ENCODE measurements around the gene ZNF697. TPM values are rescaled to one million over a fixed set of nuclear protein-coding genes. Genes with fewer than 3 reads are reported as not detected.
"Not testable (repeated sequence)": the region's sequence is repeated elsewhere in the genome, so short reads cannot be mapped to it uniquely, and the experiment has no call there.

Gene ZNF697
- total RNA-seq, 2 experiments from 2014 or later, result 0.50 to 0.63 TPM

- H3K4me1 Mint-ChIP-seq, result no peaks in the 10 kb centered on the region
- H3K36me3 Mint-ChIP-seq (ENCODE audit: low read depth), result no peaks in the 10 kb centered on the region
- no peaks in the 10 kb centered on the region for H3K9me3 Mint-ChIP-seq (ENCODE audit: low read depth)
- peaks cover 4% of the 10 kb centered on the region for H3K27me3 Mint-ChIP-seq
- no peak overlapping the region for H3K4me3 Mint-ChIP-seq
- DNase-seq, result peak; percentile 79
- intact Hi-C loops (cut with DNase I, micrococcal nuclease), result loop anchor here in 1 of 2 experiments (10.0 kb wide), 1 partner anchor 57 kb away; no protein-coding TSS in a partner anchor
- ChIA-PET CTCF (interaction anchor here (0.6 to 4.3 kb wide), 10 partner anchors 9 to 239 kb away, joined by 3 to 35 read pairs (median 3); no protein-coding TSS in a partner anchor), POLR2A (no interaction called here)
- ATAC-seq, result peak; percentile 33
- no peak overlapping the region for H3K27ac Mint-ChIP-seq
These were observed 36.4 kb downstream of the ZNF697 start for GRCh38 chr1:119611701-119612113.

- H3K4me1 Mint-ChIP-seq; H3K36me3 Mint-ChIP-seq (ENCODE audit: low read depth); H3K9me3 Mint-ChIP-seq (ENCODE audit: low read depth); DNase-seq; POLR2A ChIA-PET; H3K4me3 Mint-ChIP-seq; H3K27ac Mint-ChIP-seq; ATAC-seq: not testable (repeated sequence)
- intact Hi-C loops (cut with DNase I, micrococcal nuclease), result loop anchor here in 1 of 2 experiments (5.0 kb wide), 1 partner anchor 37 kb away; no protein-coding TSS in a partner anchor
- CTCF ChIA-PET, result interaction anchor here (0.6 to 4.3 kb wide), 2 partner anchors 67 to 109 kb away, joined by 3 to 35 read pairs; no protein-coding TSS in a partner anchor
- peaks cover 12% of the 10 kb centered on the region for H3K27me3 Mint-ChIP-seq
These were observed 39.2 kb downstream of the ZNF697 start for GRCh38 chr1:119608816-119609215.

GRCh38 chr1:119607087-119607807 lies 40.8 kb downstream of the ZNF697 start:
- DNase-seq; H3K4me3 Mint-ChIP-seq; H3K27ac Mint-ChIP-seq; POLR2A ChIA-PET; CTCF ChIA-PET; H3K9me3 Mint-ChIP-seq (ENCODE audit: low read depth); H3K4me1 Mint-ChIP-seq; H3K36me3 Mint-ChIP-seq (ENCODE audit: low read depth): not testable (repeated sequence)
- peak; percentile 57 for ATAC-seq
- intact Hi-C loops (cut with DNase I, micrococcal nuclease), result loop anchor here in 1 of 2 experiments (5.0 kb wide), 1 partner anchor 35 kb away; no protein-coding TSS in a partner anchor
- peaks cover 12% of the 10 kb centered on the region for H3K27me3 Mint-ChIP-seq

- Mint-ChIP-seq H3K4me1 (no peaks in the 10 kb centered on the region), H3K27ac (no peak overlapping the region), H3K27me3 (peaks cover 12% of the 10 kb centered on the region), H3K4me3 (no peak overlapping the region), H3K9me3 (ENCODE audit: low read depth) (no peaks in the 10 kb centered on the region), H3K36me3 (ENCODE audit: low read depth) (no peaks in the 10 kb centered on the region)
- ChIA-PET POLR2A (no interaction called here), CTCF (no interaction called here)
- no peak for DNase-seq
- ATAC-seq, result no peak
- intact Hi-C loops (cut with DNase I, micrococcal nuclease), result loop anchor here in 1 of 2 experiments (5.0 kb wide), 1 partner anchor 34 kb away; no protein-coding TSS in a partner anchor
These were observed 41.7 kb downstream of the ZNF697 start for GRCh38 chr1:119606394-119606793.

GRCh38 chr1:119605686-119606085 lies 42.4 kb downstream of the ZNF697 start:
- no peaks in the 10 kb centered on the region for H3K36me3 Mint-ChIP-seq (ENCODE audit: low read depth)

GRCh38 chr1:119605080-119605479 lies 43.0 kb downstream of the ZNF697 start:
- H3K27ac Mint-ChIP-seq; H3K4me1 Mint-ChIP-seq; H3K9me3 Mint-ChIP-seq (ENCODE audit: low read depth); DNase-seq; POLR2A ChIA-PET; H3K4me3 Mint-ChIP-seq; H3K36me3 Mint-ChIP-seq (ENCODE audit: low read depth); ATAC-seq: not testable (repeated sequence)
- intact Hi-C loops (cut with DNase I, micrococcal nuclease), result loop anchor here in 1 of 2 experiments (5.0 kb wide), 1 partner anchor 33 kb away; no protein-coding TSS in a partner anchor
- CTCF ChIA-PET, result interaction anchor here (0.6 to 1.3 kb wide), 2 partner anchors 70 to 86 kb away, joined by 3 to 4 read pairs; no protein-coding TSS in a partner anchor
- peaks cover 10% of the 10 kb centered on the region for H3K27me3 Mint-ChIP-seq

More at GRCh38 chr1:119605686-119606085, 42.4 kb downstream of the ZNF697 start:
- ChIA-PET POLR2A (no interaction called here), CTCF (interaction anchor here (0.6 to 1.3 kb wide), 2 partner anchors 69 to 86 kb away, joined by 3 to 4 read pairs; no protein-coding TSS in a partner anchor)
- Mint-ChIP-seq H3K4me1 (no peaks in the 10 kb centered on the region), H3K9me3 (ENCODE audit: low read depth) (no peaks in the 10 kb centered on the region), H3K27ac (no peak overlapping the region), H3K4me3 (no peak overlapping the region), H3K27me3 (peaks cover 11% of the 10 kb centered on the region)
- intact Hi-C loops (cut with DNase I, micrococcal nuclease), result loop anchor here in 1 of 2 experiments (5.0 kb wide), 1 partner anchor 33 kb away; no protein-coding TSS in a partner anchor
- ATAC-seq (no peak), DNase-seq (no peak)

GRCh38 chr1:119603695-119604094 lies 44.4 kb downstream of the ZNF697 start:
- H3K4me3 Mint-ChIP-seq, result no peak overlapping the region
- no peak overlapping the region for H3K27ac Mint-ChIP-seq
- ATAC-seq (no peak), DNase-seq (no peak)
- H3K9me3 Mint-ChIP-seq (ENCODE audit: low read depth), result no peaks in the 10 kb centered on the region
- peaks cover 10% of the 10 kb centered on the region for H3K27me3 Mint-ChIP-seq
- CTCF ChIA-PET, result no interaction called here
- intact Hi-C loops (cut with DNase I, micrococcal nuclease), result loop anchor here in 1 of 2 experiments (5.0 kb wide), 1 partner anchor 149 kb away; no protein-coding TSS in a partner anchor
- no peaks in the 10 kb centered on the region for H3K36me3 Mint-ChIP-seq (ENCODE audit: low read depth)
- no peaks in the 10 kb centered on the region for H3K4me1 Mint-ChIP-seq
- POLR2A ChIA-PET, result no interaction called here

- H3K4me3 Mint-ChIP-seq; H3K27ac Mint-ChIP-seq; CTCF ChIA-PET; H3K9me3 Mint-ChIP-seq (ENCODE audit: low read depth); ATAC-seq; POLR2A ChIA-PET; H3K4me1 Mint-ChIP-seq; H3K36me3 Mint-ChIP-seq (ENCODE audit: low read depth); DNase-seq: not testable (repeated sequence)
- intact Hi-C loops (cut with DNase I, micrococcal nuclease), result loop anchor here in 1 of 2 experiments (5.0 kb wide), 1 partner anchor 149 kb away; no protein-coding TSS in a partner anchor
- peaks cover 10% of the 10 kb centered on the region for H3K27me3 Mint-ChIP-seq
These were observed 44.8 kb downstream of the ZNF697 start for GRCh38 chr1:119603241-119603640.

- H3K4me3 Mint-ChIP-seq; H3K27ac Mint-ChIP-seq; POLR2A ChIA-PET; DNase-seq; H3K36me3 Mint-ChIP-seq (ENCODE audit: low read depth); CTCF ChIA-PET; H3K9me3 Mint-ChIP-seq (ENCODE audit: low read depth); H3K4me1 Mint-ChIP-seq; ATAC-seq: not testable (repeated sequence)
- intact Hi-C loops (cut with DNase I, micrococcal nuclease), result loop anchor here in 1 of 2 experiments (5.0 kb wide), 1 partner anchor 150 kb away; no protein-coding TSS in a partner anchor
- peaks cover 10% of the 10 kb centered on the region for H3K27me3 Mint-ChIP-seq
These were observed 45.3 kb downstream of the ZNF697 start for GRCh38 chr1:119602789-119603188.

GRCh38 chr1:119602169-119602568 lies 45.9 kb downstream of the ZNF697 start:
- H3K9me3 Mint-ChIP-seq (ENCODE audit: low read depth), result no peaks in the 10 kb centered on the region
- H3K27ac Mint-ChIP-seq, result no peak overlapping the region
- POLR2A ChIA-PET, result no interaction called here
- no peaks in the 10 kb centered on the region for H3K36me3 Mint-ChIP-seq (ENCODE audit: low read depth)
- no peaks in the 10 kb centered on the region for H3K4me1 Mint-ChIP-seq
- H3K4me3 Mint-ChIP-seq, result no peak overlapping the region
- intact Hi-C loops (cut with DNase I, micrococcal nuclease), result loop anchor here in 1 of 2 experiments (5.0 kb wide), 1 partner anchor 150 kb away; no protein-coding TSS in a partner anchor
- peaks cover 10% of the 10 kb centered on the region for H3K27me3 Mint-ChIP-seq
- ATAC-seq, result no peak
- DNase-seq, result no peak
- CTCF ChIA-PET, result no interaction called here

GRCh38 chr1:119600976-119601375 lies 47.1 kb downstream of the ZNF697 start:
- DNase-seq, result no peak
- CTCF ChIA-PET, result interaction anchor here (1.1 to 1.6 kb wide), 2 partner anchors 11 to 74 kb away, joined by 3 to 8 read pairs; no protein-coding TSS in a partner anchor
- Mint-ChIP-seq H3K4me3 (no peak overlapping the region), H3K27me3 (peaks cover 10% of the 10 kb centered on the region), H3K9me3 (ENCODE audit: low read depth) (no peaks in the 10 kb centered on the region), H3K4me1 (no peaks in the 10 kb centered on the region), H3K36me3 (ENCODE audit: low read depth) (no peaks in the 10 kb centered on the region), H3K27ac (no peak overlapping the region)
- intact Hi-C loops (cut with DNase I, micrococcal nuclease), result loop anchor here in 1 of 2 experiments (5.0 kb wide), 1 partner anchor 151 kb away; no protein-coding TSS in a partner anchor
- POLR2A ChIA-PET, result no interaction called here
- no peak for ATAC-seq

Data from activated CD4-positive, alpha-beta T cell treated with anti-CD3 and anti-CD28 coated beads for 36 hours (primary cell).